ENCODE results near the gene SETD4.

SETD4 gene

DNA sequence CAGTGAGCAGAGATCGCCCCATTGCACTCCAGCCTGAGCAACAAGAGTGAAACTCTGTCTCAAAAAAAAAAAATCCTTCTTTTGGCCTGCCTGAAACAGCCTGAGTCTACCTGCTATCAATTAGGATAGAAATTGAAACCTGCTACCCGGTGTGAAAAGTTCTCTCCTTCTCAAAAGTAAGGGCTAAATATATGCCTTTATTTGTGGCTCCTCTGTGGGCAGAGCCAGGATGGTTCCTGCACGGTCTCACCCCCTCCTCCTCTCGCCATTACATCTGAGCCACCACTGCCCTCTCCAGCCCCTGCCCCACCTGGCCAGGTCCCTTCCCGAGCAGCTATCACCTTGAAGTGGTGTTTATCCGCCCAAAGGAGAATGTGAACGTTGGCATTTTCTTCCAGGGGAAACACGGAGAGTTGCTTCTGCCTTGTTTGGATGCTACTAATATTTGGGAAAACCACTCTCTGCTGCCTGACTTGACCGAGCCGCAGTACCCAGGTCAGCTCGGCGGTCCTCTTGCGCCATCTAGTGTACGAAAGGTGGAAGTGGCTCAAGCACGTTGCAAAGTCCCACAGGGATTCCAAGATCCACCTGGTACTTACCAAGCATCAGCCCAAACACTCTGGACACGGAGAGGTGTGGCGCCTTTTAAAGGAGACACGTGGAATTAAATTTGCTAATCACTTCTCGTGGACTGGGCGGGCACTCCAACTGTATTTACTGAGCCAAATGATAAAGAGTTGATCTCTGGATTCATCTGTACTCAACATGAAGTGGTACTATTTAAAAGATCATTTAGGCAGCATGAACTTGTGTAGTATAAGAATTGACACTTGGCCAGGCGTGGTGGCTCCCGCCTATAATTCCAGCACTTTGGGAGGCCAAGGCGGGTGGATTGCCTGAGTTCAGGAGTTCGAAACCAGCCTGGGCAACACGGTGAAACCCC is 31.9 kb downstream of the SETD4 start:
- no peaks in the 10 kb centered on the region for H3F3A ChIP-seq (ENCODE audit: low read depth)
- H3K4me3 ChIP-seq (ENCODE audit: low read length, poor library complexity, severe bottlenecking), result no peak overlapping the region
- H3K79me2 ChIP-seq (ENCODE audit: insufficient read depth, low read length), result no peaks in the 10 kb centered on the region
- no peaks in the 10 kb centered on the region for H3K4me1 ChIP-seq (ENCODE audit: insufficient read depth, low read length, poor library complexity, severe bottlenecking)
- no peaks in the 10 kb centered on the region for H3K27me3 ChIP-seq (ENCODE audit: insufficient read depth, low read length, poor library complexity, severe bottlenecking)
- TF ChIP-seq EZH2phosphoT487 (IDR thresholded peaks at IDR 0.05; ENCODE audit: borderline replicate concordance), result no peak
- TF ChIP-seq, protein P1, sequence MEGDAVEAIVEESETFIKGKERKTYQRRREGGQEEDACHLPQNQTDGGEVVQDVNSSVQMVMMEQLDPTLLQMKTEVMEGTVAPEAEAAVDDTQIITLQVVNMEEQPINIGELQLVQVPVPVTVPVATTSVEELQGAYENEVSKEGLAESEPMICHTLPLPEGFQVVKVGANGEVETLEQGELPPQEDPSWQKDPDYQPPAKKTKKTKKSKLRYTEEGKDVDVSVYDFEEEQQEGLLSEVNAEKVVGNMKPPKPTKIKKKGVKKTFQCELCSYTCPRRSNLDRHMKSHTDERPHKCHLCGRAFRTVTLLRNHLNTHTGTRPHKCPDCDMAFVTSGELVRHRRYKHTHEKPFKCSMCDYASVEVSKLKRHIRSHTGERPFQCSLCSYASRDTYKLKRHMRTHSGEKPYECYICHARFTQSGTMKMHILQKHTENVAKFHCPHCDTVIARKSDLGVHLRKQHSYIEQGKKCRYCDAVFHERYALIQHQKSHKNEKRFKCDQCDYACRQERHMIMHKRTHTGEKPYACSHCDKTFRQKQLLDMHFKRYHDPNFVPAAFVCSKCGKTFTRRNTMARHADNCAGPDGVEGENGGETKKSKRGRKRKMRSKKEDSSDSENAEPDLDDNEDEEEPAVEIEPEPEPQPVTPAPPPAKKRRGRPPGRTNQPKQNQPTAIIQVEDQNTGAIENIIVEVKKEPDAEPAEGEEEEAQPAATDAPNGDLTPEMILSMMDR (conservative IDR thresholded peaks at IDR 0.05; ENCODE audit: low read length), result peak; percentile 97
- no peaks in the 10 kb centered on the region for H3K9me2 ChIP-seq (replicated peaks; ENCODE audit: low read depth, low read length)
- no peak overlapping the region for H3K9ac ChIP-seq (ENCODE audit: low read depth, low read length, poor library complexity, severe bottlenecking)
- H3K4me2 ChIP-seq (ENCODE audit: low read depth, low read length, poor library complexity, severe bottlenecking), result no peak overlapping the region
- H3K36me3 ChIP-seq (ENCODE audit: insufficient read depth, low read length), result no peaks in the 10 kb centered on the region
- H2AFZ ChIP-seq (ENCODE audit: low read length), result no peak overlapping the region
- no peaks in the 10 kb centered on the region for H3K9me3 ChIP-seq (ENCODE audit: insufficient read depth, low read depth, low read length)
- no peaks in the 10 kb centered on the region for H4K20me1 ChIP-seq (ENCODE audit: insufficient read depth, low read length, poor library complexity, severe bottlenecking)

DNA sequence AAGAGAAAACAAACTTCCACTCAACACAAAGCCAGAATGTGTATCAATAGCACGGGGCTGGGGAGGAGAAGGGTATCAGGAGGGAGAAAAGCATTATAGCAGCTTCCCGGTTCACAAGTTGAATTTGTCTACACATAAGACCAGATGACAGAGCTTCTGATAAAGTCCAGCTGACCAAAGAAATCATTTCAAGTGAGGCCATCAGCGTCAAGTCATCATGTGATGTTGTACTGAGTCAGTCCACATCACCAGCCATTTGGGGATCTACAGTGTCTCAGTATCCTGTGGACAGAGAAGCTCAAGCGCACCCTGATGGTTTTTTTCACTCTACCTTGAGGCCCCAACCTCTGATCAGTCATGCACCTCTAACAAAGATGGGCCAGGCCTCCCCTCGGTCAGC is 33.0 kb downstream of the SETD4 start:
- Histone ChIP-seq H3K4me3 (ENCODE audit: low read length, poor library complexity, severe bottlenecking) (no peak overlapping the region), H3K9ac (ENCODE audit: low read depth, low read length, poor library complexity, severe bottlenecking) (no peak overlapping the region), H3K4me2 (ENCODE audit: low read depth, low read length, poor library complexity, severe bottlenecking) (no peak overlapping the region), H3F3A (ENCODE audit: low read depth) (no peaks in the 10 kb centered on the region), H3K79me2 (ENCODE audit: insufficient read depth, low read length) (no peaks in the 10 kb centered on the region), H3K27me3 (ENCODE audit: insufficient read depth, low read length, poor library complexity, severe bottlenecking) (no peaks in the 10 kb centered on the region), H3K36me3 (ENCODE audit: insufficient read depth, low read length) (no peaks in the 10 kb centered on the region), H3K9me2 (replicated peaks; ENCODE audit: low read depth, low read length) (no peaks in the 10 kb centered on the region), H4K20me1 (ENCODE audit: insufficient read depth, low read length, poor library complexity, severe bottlenecking) (no peaks in the 10 kb centered on the region), H3K9me3 (ENCODE audit: insufficient read depth, low read depth, low read length) (no peaks in the 10 kb centered on the region), H3K4me1 (ENCODE audit: insufficient read depth, low read length, poor library complexity, severe bottlenecking) (no peaks in the 10 kb centered on the region), H2AFZ (ENCODE audit: low read length) (no peak overlapping the region)
- TF ChIP-seq EZH2phosphoT487 (IDR thresholded peaks at IDR 0.05; ENCODE audit: borderline replicate concordance), result no peak
- TF ChIP-seq, protein P1 (conservative IDR thresholded peaks at IDR 0.05; ENCODE audit: low read length), result no peak

DNA sequence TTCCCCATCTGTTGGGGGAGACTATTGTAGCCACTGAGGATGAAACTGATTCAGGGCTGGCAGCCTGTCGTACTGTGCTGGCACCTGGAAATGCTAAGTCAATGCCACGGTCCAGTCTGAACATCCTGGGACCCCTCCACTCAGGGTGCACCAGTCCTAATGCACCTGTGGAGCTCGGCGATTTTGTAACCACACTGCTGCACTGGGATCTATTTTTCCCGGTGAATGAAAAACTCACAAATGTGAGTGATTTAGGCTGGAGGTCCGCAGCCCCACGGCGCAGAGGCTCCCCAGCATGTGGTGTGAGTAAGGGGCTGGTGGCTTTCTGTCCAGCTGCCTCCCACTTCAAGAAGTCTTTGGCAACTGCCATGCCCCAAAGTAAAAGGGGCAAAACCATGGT is 35.5 kb downstream of the SETD4 start:
- no peak overlapping the region for H3K4me2 ChIP-seq (ENCODE audit: low read depth, low read length, poor library complexity, severe bottlenecking)

More for the DNA sequence above, 35.5 kb downstream of the SETD4 start:
- no peaks in the 10 kb centered on the region for H3K9me3 ChIP-seq (ENCODE audit: insufficient read depth, low read depth, low read length)
- H2AFZ ChIP-seq (ENCODE audit: low read length), result no peak overlapping the region
- H4K20me1 ChIP-seq (ENCODE audit: insufficient read depth, low read length, poor library complexity, severe bottlenecking), result no peaks in the 10 kb centered on the region
- H3K9ac ChIP-seq (ENCODE audit: low read depth, low read length, poor library complexity, severe bottlenecking), result no peak overlapping the region
- no peaks in the 10 kb centered on the region for H3K27me3 ChIP-seq (ENCODE audit: insufficient read depth, low read length, poor library complexity, severe bottlenecking)
- TF ChIP-seq, protein P1 (conservative IDR thresholded peaks at IDR 0.05; ENCODE audit: low read length), result no peak
- TF ChIP-seq EZH2phosphoT487 (IDR thresholded peaks at IDR 0.05; ENCODE audit: borderline replicate concordance), result no peak
- H3K36me3 ChIP-seq (ENCODE audit: insufficient read depth, low read length), result no peaks in the 10 kb centered on the region
- no peaks in the 10 kb centered on the region for H3K4me1 ChIP-seq (ENCODE audit: insufficient read depth, low read length, poor library complexity, severe bottlenecking)
- H3K79me2 ChIP-seq (ENCODE audit: insufficient read depth, low read length), result no peaks in the 10 kb centered on the region
- no peaks in the 10 kb centered on the region for H3K9me2 ChIP-seq (replicated peaks; ENCODE audit: low read depth, low read length)
- H3F3A ChIP-seq (ENCODE audit: low read depth), result no peaks in the 10 kb centered on the region
- no peak overlapping the region for H3K4me3 ChIP-seq (ENCODE audit: low read length, poor library complexity, severe bottlenecking)
